Measurements from ENCODE around the gene MLN.

MLN gene

DNA sequence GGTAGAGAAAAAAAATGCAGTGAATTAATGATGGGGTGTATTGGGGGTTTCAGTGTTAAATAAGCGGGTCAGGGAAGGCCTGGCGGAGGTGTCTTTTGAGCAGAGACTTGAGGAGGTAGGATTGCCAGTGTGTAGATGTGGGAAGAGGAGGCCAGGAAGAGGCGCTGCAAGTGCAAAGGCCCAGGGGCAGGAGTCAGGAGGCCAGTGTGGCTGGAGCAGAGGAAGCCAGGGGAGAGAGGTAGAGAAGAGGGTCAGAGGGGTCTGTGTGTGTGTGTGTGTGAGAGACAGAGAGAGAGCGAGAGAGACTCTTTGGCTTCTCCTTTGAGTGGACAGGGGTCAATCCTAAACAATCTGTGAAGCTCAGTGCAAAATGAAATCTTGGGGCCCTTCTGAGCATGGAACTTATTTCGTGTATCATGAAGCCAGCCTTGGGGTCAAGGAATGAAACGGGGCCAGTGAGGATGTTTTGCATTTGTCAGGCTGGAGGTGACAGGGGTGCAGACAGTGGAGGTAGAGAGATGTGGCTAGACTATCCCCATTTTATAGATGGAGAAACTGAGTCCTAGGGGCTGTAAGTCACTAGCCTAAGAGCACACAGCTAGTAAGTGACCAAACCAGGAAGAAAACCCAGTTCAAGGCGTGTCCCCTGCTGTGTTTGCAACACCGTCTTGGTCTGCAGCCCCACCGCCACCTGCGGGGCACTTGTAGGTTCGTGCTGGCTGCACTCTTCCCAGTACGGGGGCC, 47.4 kb downstream of the MLN start:
- no peaks in the 10 kb centered on the region for H3K9me3 ChIP-seq (ENCODE audit: control insufficient read depth, low read length)
- no peak for DNase-seq
- H3K4me1 ChIP-seq (ENCODE audit: control insufficient read depth, insufficient read depth, low read length, poor library complexity, severe bottlenecking) = no peaks in the 10 kb centered on the region
- no peak overlapping the region for H3K27ac ChIP-seq (ENCODE audit: insufficient read depth, low read length, poor library complexity, severe bottlenecking)
- no peaks in the 10 kb centered on the region for H3K36me3 ChIP-seq (ENCODE audit: control insufficient read depth, insufficient read depth, low read length)
- H3K4me3 ChIP-seq (ENCODE audit: insufficient read depth, low read depth, low read length, poor library complexity, severe bottlenecking) = no peak overlapping the region
- H3K27me3 ChIP-seq (replicated peaks; ENCODE audit: control insufficient read depth, insufficient read depth, low read length, poor library complexity, severe bottlenecking) = no peaks in the 10 kb centered on the region

DNA sequence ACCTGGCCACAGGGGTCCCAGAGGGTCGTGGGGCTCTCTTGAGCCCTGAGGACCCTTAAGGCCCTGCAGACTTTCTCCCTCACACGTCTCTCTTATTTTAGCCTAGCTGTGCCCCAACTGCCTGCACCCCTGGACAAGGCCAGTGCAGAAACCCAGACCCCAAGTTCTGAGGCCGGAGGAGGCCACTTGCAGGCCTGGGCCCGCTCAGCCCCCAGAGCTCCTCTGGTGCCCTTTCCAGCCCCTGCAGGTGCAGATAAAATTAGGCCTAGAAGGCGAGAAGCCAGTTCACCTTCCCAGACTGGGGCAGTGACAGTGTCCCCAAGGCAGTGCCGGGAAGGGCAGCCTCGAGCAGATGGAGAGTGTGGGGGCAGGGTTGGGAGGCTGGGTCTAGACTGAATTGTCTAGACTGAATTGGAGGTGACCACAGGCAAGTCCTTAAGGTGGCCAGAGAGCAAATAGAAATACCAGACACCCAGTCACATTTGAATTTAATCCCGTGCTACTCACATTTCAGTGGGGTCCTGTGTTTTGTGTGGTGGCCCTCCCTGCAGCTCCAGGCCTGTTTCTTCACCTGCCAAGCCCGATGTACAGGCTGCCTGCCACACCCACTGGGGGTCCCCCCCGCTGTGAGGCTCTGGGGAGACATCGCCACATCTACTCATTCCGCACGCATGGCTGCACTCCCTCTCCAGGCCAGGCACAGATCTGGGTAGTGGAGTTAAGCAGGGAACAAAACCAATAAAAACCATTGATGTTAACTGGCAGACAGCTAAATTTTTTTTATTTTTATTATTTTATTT, 48.5 kb downstream of the MLN start:
- no peak for DNase-seq
- H3K4me1 ChIP-seq (ENCODE audit: control insufficient read depth, insufficient read depth, low read length, poor library complexity, severe bottlenecking) = no peaks in the 10 kb centered on the region

DNA sequence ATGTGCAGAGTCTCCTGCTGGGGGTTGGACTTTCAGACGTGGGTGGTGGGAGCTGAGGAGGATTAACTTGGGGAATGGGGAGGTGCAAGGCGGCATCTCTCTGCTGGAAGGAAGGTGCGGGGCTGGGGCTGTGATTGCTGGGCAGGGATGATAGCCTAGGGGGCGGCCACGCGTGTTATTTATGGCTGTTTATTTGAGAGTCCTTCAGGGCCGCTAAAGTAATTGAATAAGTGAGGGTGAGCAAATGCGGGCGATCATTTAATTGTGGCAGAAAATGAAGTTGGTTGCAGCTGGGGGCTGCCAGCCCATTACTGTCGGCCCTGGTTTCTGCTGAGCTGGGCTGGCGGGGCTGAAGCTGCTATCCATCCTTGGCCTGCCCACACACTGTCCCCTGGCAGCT, 49.6 kb downstream of the MLN start:
- Histone ChIP-seq H3K4me1 (ENCODE audit: control insufficient read depth, insufficient read depth, low read length, poor library complexity, severe bottlenecking) (no peaks in the 10 kb centered on the region), H3K36me3 (ENCODE audit: control insufficient read depth, insufficient read depth, low read length) (no peaks in the 10 kb centered on the region), H3K9me3 (ENCODE audit: control insufficient read depth, low read length) (no peaks in the 10 kb centered on the region), H3K4me3 (ENCODE audit: insufficient read depth, low read depth, low read length, poor library complexity, severe bottlenecking) (no peak overlapping the region), H3K27me3 (replicated peaks; ENCODE audit: control insufficient read depth, insufficient read depth, low read length, poor library complexity, severe bottlenecking) (no peaks in the 10 kb centered on the region), H3K27ac (ENCODE audit: insufficient read depth, low read length, poor library complexity, severe bottlenecking) (no peak overlapping the region)
- DNase-seq = no peak

More for the DNA sequence above, 48.5 kb downstream of the MLN start:
- Histone ChIP-seq H3K27ac (ENCODE audit: insufficient read depth, low read length, poor library complexity, severe bottlenecking) (no peak overlapping the region), H3K4me3 (ENCODE audit: insufficient read depth, low read depth, low read length, poor library complexity, severe bottlenecking) (no peak overlapping the region), H3K9me3 (ENCODE audit: control insufficient read depth, low read length) (no peaks in the 10 kb centered on the region), H3K27me3 (replicated peaks; ENCODE audit: control insufficient read depth, insufficient read depth, low read length, poor library complexity, severe bottlenecking) (no peaks in the 10 kb centered on the region), H3K36me3 (ENCODE audit: control insufficient read depth, insufficient read depth, low read length) (no peaks in the 10 kb centered on the region)

DNA sequence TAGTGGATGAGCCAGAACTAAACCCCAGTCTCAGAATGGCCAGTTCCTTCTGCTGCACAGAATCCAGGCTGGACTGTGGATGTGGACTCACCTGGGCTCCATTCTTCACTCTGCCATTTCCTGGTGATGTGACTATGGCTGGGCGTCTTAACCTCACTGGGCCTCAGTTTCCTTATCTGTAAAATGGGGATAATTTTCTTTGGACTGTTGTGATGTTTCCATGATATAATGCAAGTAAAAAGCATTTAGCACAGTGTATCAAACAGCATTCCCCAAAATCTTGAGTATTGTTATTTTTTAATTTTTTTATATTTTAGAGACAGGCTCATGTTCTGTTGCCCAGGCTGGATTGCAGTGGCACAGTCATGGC, 51.2 kb downstream of the MLN start:
- no peak overlapping the region for H3K27ac ChIP-seq (ENCODE audit: insufficient read depth, low read length, poor library complexity, severe bottlenecking)
- H3K36me3 ChIP-seq (ENCODE audit: control insufficient read depth, insufficient read depth, low read length) = no peaks in the 10 kb centered on the region
- no peaks in the 10 kb centered on the region for H3K27me3 ChIP-seq (replicated peaks; ENCODE audit: control insufficient read depth, insufficient read depth, low read length, poor library complexity, severe bottlenecking)
- no peak for DNase-seq
- no peaks in the 10 kb centered on the region for H3K9me3 ChIP-seq (ENCODE audit: control insufficient read depth, low read length)
- no peak overlapping the region for H3K4me3 ChIP-seq (ENCODE audit: insufficient read depth, low read depth, low read length, poor library complexity, severe bottlenecking)
- no peaks in the 10 kb centered on the region for H3K4me1 ChIP-seq (ENCODE audit: control insufficient read depth, insufficient read depth, low read length, poor library complexity, severe bottlenecking)

DNA sequence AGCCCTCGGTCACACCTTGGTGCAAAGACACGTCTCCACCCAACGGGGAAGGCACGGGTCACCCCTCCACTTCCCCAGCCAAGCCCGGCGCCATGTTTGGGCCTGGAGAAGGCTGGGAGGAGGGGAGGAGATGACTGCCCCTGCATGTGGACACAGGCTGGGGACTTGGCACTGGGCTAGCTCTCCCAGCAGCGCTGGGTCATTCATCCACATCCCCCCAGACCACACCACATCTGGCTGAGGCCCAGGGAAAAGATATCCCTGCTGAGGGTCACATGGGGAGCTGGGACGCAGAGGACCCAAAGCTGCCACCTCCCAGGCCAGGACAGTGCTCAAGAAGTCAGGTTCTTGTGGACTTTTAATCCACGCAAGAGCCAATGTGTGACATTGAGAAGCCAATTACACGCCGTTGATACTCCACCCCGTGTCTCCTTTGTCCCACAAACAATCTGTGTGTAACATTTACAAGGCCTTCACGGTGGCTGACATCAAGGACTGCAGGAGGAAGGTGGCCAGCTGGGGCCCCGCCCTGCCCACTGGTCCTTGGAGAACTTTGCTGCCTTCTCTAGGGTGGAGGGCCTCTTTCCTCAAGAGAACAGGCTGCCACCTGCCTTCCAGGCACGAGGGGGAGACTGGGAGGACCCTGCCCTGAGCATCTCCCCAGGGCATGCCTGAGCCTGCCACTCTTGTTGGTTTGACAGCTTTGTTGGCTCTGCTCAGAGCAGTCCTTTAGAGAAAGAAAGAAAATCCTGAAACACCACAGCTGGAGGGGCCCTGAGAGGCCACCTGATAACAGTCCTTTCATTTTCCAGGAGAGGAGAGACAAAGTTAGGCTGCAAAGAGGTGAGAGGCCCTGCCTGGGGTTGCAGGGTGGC, 51.8 kb downstream of the MLN start:
- Histone ChIP-seq H3K27ac (ENCODE audit: insufficient read depth, low read length, poor library complexity, severe bottlenecking) (no peak overlapping the region), H3K36me3 (ENCODE audit: control insufficient read depth, insufficient read depth, low read length) (no peaks in the 10 kb centered on the region), H3K9me3 (ENCODE audit: control insufficient read depth, low read length) (no peaks in the 10 kb centered on the region), H3K27me3 (replicated peaks; ENCODE audit: control insufficient read depth, insufficient read depth, low read length, poor library complexity, severe bottlenecking) (no peaks in the 10 kb centered on the region), H3K4me3 (ENCODE audit: insufficient read depth, low read depth, low read length, poor library complexity, severe bottlenecking) (no peak overlapping the region), H3K4me1 (ENCODE audit: control insufficient read depth, insufficient read depth, low read length, poor library complexity, severe bottlenecking) (no peaks in the 10 kb centered on the region)
- DNase-seq = no peak

DNA sequence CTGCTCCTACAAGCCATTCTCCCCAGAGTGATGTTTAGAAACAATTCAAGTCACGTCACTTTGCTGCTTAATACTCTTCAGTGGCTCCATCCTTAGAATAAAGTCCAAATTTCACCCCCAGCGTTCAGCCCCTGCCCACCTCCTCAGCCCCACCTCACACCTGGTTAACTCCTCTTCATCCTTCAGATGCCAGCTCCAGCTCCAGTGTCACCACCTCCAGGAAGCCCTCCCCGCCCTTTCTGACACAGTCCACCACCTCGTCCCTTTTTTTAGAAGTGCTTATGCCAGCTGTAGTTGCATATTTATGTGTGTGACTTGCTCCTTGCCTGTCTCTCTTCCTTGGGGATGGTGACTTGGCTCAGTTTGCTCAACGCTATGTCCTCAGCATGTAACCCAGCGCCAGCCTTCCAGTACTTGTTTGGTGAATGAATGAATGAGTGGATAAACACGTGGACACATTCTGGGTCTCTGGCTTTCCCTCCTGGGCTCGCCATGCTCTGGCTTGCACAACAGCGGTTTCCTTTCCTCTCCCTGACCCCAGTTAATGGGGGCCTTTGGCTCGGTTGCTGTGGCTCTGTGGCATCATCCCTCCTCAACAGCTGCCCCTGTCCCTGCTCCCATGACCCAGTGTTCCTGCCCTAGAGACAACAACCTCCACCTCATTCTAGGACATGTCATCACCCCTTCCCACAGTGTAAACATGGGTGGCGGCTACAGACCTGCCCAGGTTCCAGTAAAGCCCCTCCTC, 53.4 kb downstream of the MLN start:
- Histone ChIP-seq H3K9me3 (ENCODE audit: control insufficient read depth, low read length) (no peaks in the 10 kb centered on the region), H3K27me3 (replicated peaks; ENCODE audit: control insufficient read depth, insufficient read depth, low read length, poor library complexity, severe bottlenecking) (no peaks in the 10 kb centered on the region), H3K27ac (ENCODE audit: insufficient read depth, low read length, poor library complexity, severe bottlenecking) (no peak overlapping the region), H3K4me1 (ENCODE audit: control insufficient read depth, insufficient read depth, low read length, poor library complexity, severe bottlenecking) (no peaks in the 10 kb centered on the region), H3K36me3 (ENCODE audit: control insufficient read depth, insufficient read depth, low read length) (no peaks in the 10 kb centered on the region), H3K4me3 (ENCODE audit: insufficient read depth, low read depth, low read length, poor library complexity, severe bottlenecking) (no peak overlapping the region)
- DNase-seq = no peak

DNA sequence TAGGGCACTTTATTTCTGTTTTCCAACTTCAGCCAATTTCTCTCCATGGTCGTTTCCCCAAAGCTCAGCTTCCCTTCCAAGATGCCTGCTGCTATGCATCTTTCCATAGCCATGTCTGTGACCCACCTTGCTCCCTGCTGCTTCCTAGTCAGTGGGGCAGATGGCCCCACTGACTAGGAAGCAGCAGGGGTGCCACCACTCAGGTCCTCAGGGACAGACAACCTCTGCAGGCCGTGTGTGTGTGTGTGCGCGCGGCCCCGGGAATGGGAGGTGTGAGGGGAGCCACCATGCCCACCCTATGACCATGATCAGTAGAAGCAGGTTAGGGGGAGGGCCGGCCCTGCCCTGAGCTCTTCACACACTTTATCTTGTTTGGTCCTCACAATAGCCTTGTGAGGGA, 54.4 kb downstream of the MLN start:
- Histone ChIP-seq H3K36me3 (ENCODE audit: control insufficient read depth, insufficient read depth, low read length) (no peaks in the 10 kb centered on the region), H3K27me3 (replicated peaks; ENCODE audit: control insufficient read depth, insufficient read depth, low read length, poor library complexity, severe bottlenecking) (no peaks in the 10 kb centered on the region), H3K4me3 (ENCODE audit: insufficient read depth, low read depth, low read length, poor library complexity, severe bottlenecking) (no peak overlapping the region), H3K9me3 (ENCODE audit: control insufficient read depth, low read length) (no peaks in the 10 kb centered on the region), H3K27ac (ENCODE audit: insufficient read depth, low read length, poor library complexity, severe bottlenecking) (no peak overlapping the region), H3K4me1 (ENCODE audit: control insufficient read depth, insufficient read depth, low read length, poor library complexity, severe bottlenecking) (no peaks in the 10 kb centered on the region)
- DNase-seq = no peak

DNA sequence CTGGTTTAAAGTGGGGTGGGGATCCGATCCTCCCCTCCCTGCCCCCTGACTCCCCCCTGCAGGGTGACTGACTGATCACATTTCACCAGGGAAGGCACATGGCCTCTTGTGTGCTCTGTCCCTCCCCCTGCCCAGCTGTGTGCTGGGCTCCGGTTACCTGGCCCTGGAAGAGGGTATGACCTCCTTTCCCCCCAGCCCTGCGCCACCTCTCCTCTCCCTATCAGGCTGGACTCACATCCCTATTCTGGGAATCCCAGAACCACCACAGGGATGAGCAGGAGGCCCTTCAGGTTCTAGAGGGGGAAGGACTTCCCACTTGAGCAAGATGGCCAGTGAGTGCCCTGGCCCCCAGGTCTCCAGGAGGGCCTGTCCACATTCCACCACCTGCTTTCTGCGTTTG, 55.0 kb downstream of the MLN start:
- no peaks in the 10 kb centered on the region for H3K4me1 ChIP-seq (ENCODE audit: control insufficient read depth, insufficient read depth, low read length, poor library complexity, severe bottlenecking)
- H3K9me3 ChIP-seq (ENCODE audit: control insufficient read depth, low read length) = no peaks in the 10 kb centered on the region
- H3K36me3 ChIP-seq (ENCODE audit: control insufficient read depth, insufficient read depth, low read length) = no peaks in the 10 kb centered on the region
- no peaks in the 10 kb centered on the region for H3K27me3 ChIP-seq (replicated peaks; ENCODE audit: control insufficient read depth, insufficient read depth, low read length, poor library complexity, severe bottlenecking)
- DNase-seq = no peak
- H3K4me3 ChIP-seq (ENCODE audit: insufficient read depth, low read depth, low read length, poor library complexity, severe bottlenecking) = no peak overlapping the region
- no peak overlapping the region for H3K27ac ChIP-seq (ENCODE audit: insufficient read depth, low read length, poor library complexity, severe bottlenecking)

DNA sequence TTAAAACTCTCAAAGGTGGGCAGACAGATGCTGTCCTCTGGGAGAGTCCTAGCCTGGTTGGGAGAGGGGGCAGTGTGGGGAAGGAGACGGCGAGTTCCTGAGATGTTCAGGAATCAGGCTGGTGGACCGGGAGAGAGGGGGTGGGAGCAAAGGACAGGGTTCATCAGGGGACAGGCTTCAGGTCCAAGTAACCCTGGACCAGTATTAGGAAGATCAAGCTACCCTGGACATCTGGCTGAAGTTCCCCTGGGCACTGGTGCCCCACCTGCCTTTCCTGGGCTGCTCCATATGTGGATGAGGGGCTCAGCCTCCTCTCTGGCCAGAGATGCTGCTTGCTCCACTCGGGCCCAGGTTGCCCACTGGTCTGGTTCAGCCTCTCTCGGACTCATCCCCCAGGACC, 56.0 kb downstream of the MLN start:
- Histone ChIP-seq H3K27me3 (replicated peaks; ENCODE audit: control insufficient read depth, insufficient read depth, low read length, poor library complexity, severe bottlenecking) (peaks cover 3% of the 10 kb centered on the region), H3K4me3 (ENCODE audit: insufficient read depth, low read depth, low read length, poor library complexity, severe bottlenecking) (no peak overlapping the region), H3K4me1 (ENCODE audit: control insufficient read depth, insufficient read depth, low read length, poor library complexity, severe bottlenecking) (no peaks in the 10 kb centered on the region), H3K27ac (ENCODE audit: insufficient read depth, low read length, poor library complexity, severe bottlenecking) (no peak overlapping the region), H3K36me3 (ENCODE audit: control insufficient read depth, insufficient read depth, low read length) (no peaks in the 10 kb centered on the region), H3K9me3 (ENCODE audit: control insufficient read depth, low read length) (no peaks in the 10 kb centered on the region)
- DNase-seq = no peak

Data from effector memory CD4-positive, alpha-beta T cell (primary cell).